Testis (tissue), 2 donors: ENCODE results near the gene TAF11L14.
"Not testable (repeated sequence)": the region's sequence is repeated elsewhere in the genome, so short reads cannot be mapped to it uniquely, and the experiment has no call there.

ENCODE experiments used
- CTCF ChIP-seq, 3 experiments: fragments of 450-650 bp in 2 of 3; fragments of 200-600 bp in 1 of 3; sonication (generic) in 1 of 3; IDR thresholded peaks; one replicate each; pipeline ENCODE4 v1.5.1; 2016 to 2019; ENCODE audit warnings: antibody characterized with exemption in 3 of 3, mild to moderate bottlenecking in 2 of 3, moderate library complexity in 1 of 3
- POLR2A ChIP-seq: fragments of 450-650 bp; IDR thresholded peaks from one replicate; pipeline ENCODE4 v1.6.1; 2017; ENCODE audit warnings: antibody characterized with exemption, mild to moderate bottlenecking, moderate library complexity

DNA sequence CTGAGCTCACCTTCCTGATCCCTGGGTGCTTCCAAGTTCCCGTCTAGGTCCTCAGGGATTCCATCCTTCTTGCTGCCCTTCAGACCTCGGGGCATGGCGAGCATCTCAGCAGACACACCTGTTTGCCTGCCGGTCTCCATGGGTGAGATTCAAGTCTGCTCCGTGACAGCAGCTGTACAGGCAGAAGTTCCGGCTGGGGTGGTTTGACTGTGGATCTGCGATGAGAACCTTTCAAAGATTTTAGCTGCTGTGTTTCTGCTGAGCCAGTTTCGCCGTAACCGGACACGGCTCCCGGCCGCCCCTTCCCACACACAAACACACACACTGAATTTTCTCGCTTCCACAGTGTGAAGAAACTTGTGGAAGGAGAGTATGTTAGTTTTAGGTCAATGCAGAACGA is 40.0 kb upstream of the TAF11L14 start, which contains the start of gene TAF11L9:
- TF ChIP-seq CTCF (IDR thresholded peaks at IDR 0.05); POLR2A: not testable (repeated sequence)
